22Rv1 (cell line): ENCODE data around the gene COX4I1.

Source experiments
- H3K27ac ChIP-seq: fragments of 450-650 bp; 2 replicates; pipeline ENCODE4 v1.5.1; 2017
- ZFX ChIP-seq: fragments of 450-650 bp; IDR thresholded peaks from 2 replicates; pipeline ENCODE4 v1.6.1; 2017; ENCODE audit warnings: antibody characterized with exemption, borderline replicate concordance
- TF ChIP-seq, protein P1 (sequence below): fragments of 450-650 bp; IDR thresholded peaks from 2 replicates; pipeline ENCODE4 v1.5.1; 2017; ENCODE audit warnings: mild to moderate bottlenecking

Gene COX4I1

DNA sequence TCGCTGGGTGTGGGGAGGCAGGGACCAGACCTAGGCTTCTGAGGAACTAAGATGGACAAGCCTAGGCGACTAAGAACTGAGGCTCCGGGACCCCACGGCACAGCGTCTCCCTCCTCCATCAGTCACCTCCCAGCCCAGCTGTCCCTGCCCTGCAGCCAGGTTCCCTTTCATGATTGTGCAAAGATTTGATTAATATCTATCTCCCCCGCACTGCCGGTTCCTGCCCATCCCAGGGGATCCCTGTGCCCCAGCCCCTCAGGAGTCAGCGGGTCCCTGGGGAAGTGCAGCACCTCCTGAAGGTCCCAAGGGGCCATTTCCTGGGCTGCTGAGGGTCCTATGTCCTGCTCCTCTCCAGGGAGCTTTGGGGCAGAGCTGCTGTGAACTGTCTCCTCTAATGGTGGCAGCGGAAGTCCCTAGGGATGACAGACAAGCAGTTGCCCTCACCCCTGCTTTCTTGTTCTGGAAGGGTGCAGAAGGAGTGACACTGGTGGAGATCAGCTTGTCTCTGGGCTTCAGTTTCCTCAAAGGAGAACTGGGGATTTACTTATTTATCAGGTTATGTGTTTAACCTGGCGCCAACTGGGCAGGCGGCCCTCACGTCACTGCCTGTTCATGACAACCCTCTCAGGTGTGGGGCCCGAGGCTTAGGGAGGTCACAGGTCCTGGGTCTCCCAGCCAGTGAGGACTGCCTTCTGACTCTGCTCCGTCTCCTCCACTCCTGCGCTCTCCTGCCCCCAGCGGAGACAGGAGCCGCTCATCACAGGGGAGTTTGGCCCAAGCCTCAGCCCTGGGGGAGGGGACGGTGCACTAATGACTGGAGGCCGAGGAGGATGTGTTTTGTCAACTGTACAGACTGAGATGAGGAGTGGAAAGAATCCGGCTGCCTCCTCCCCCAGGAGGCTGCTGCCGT lies 46.7 kb upstream of the COX4I1 start:
- TF ChIP-seq, protein P1, sequence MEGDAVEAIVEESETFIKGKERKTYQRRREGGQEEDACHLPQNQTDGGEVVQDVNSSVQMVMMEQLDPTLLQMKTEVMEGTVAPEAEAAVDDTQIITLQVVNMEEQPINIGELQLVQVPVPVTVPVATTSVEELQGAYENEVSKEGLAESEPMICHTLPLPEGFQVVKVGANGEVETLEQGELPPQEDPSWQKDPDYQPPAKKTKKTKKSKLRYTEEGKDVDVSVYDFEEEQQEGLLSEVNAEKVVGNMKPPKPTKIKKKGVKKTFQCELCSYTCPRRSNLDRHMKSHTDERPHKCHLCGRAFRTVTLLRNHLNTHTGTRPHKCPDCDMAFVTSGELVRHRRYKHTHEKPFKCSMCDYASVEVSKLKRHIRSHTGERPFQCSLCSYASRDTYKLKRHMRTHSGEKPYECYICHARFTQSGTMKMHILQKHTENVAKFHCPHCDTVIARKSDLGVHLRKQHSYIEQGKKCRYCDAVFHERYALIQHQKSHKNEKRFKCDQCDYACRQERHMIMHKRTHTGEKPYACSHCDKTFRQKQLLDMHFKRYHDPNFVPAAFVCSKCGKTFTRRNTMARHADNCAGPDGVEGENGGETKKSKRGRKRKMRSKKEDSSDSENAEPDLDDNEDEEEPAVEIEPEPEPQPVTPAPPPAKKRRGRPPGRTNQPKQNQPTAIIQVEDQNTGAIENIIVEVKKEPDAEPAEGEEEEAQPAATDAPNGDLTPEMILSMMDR, result peak; percentile 80
- no peak for TF ChIP-seq ZFX
- no peak overlapping the region for H3K27ac ChIP-seq

DNA sequence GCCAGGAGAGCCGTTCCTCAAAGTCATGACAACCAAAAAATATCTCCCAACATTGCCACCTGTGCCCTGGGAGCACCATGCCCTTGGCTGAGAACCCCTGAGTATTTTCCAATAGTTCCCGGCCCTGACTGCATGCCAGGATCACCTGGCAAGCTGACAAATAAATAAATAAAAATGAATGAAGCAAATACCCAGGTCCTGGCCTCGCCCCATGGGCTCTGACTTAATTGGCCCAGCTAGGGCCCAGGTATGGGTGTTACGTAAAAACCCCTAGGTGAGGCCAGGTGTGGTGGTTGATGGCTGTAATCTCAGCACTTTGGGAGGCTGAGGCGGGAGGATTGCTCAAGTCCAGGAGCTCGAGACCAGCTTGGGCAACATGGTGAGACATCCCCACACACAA lies 45.9 kb upstream of the COX4I1 start:
- H3K27ac ChIP-seq, result no peak overlapping the region
- TF ChIP-seq, protein P1, result no peak
- TF ChIP-seq ZFX, result no peak

DNA sequence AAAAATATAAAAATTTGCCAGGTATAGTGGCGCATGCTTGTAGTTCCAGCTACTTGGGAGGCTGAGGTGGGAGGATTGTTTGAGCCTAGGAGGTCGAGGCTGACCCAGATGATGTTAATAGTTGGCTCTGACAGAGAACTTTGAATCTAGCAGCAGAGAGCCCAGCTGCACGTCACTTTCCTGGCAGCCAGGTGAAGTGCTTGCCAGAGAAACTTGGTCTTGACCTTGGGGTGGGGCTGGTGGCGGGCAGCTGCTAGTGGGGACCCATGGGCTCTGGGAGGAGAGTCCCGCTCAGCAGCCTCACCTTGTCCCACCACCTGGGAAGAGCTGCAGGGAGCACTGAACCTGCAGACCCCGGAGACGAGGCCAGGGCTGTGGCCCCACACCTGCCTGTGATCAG lies 45.5 kb upstream of the COX4I1 start:
- TF ChIP-seq, protein P1, result no peak
- no peak for TF ChIP-seq ZFX
- H3K27ac ChIP-seq, result no peak overlapping the region

DNA sequence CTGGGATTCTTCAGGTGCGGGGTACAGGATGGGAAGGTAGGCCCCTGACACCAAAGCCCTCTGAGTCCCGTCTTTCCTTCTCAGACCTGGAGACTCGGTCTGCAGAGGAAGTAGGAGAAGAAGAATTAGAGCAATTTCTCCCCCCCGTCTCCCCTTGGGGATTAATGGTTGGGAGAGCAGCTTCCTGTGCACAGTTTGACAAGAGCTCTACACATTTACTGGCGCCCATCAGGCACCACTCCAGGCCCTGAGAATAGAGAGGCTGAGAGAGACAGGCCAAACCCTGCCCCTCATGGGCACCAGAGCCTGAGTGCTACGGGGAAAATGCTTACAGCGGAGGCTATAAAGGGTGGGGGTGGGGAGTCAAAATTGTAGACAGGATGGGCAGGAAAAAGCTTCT lies 45.1 kb upstream of the COX4I1 start:
- H3K27ac ChIP-seq, result no peak overlapping the region

DNA sequence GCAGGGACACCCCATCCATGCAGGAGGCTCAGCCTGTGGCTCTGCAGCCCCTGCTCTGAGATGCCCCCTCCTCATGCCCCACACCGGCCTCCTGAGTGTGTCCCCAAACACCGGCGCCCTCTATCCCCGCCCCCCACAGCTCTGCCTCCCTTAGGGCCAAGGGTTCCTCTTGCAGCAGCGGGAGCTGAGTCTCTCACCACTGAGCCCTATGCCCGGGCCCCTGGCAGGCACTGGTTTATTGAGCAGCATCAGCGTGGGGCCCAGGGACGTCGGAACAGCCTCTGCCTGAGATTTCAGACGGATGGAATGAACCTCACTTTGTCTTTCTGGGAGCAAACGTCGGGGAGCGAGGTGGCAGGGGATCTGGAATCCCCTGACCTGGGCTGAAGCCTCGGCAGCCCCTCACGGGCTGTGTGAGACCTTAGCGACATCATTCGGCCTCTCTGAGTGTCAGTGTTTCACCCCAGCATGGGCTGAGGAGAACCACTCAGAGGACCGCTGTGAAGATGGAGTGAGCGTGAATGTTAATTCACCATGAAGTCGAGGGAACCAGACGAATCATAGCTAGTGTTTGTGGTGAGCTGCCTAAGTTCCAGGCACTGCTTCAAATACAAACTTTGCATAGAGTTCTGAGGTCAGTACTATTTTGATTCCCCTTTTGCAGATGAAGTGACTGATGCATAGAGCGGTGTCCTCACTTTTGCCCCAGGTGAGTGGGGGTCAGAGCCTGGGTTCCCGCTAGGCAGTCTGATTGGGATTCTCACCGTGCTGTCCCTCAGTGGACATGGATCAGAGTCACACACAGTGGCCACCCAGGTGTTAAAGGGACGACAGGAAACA lies 43.3 kb upstream of the COX4I1 start:
- TF ChIP-seq, protein P1, result no peak
- no peak for TF ChIP-seq ZFX
- no peak overlapping the region for H3K27ac ChIP-seq

More for the DNA sequence above, 45.1 kb upstream of the COX4I1 start:
- TF ChIP-seq ZFX, result no peak
- TF ChIP-seq, protein P1, result no peak

DNA sequence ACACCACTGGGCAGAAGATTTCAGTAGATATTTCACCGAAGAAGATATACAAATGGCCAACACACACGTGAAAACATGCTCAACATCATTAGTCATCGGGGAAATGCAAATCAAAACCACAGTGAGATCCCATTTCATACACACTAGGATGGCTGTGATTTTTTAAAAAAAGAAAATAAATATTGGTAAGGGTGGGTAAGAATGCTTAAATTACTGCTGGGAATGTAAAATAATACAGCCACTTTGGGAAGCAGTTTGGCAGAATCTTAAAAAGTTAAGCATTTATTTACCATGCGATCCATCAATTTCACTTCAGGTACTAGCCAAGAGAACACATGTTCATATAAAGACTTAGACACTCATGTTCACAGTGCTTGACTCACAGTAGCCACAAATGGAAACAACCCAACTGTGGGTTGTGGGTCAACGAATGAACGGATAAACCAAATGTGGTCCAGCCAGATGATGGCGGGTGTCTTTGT lies 42.1 kb upstream of the COX4I1 start:
- TF ChIP-seq, protein P1, result no peak
- no peak for TF ChIP-seq ZFX
- H3K27ac ChIP-seq, result no peak overlapping the region

DNA sequence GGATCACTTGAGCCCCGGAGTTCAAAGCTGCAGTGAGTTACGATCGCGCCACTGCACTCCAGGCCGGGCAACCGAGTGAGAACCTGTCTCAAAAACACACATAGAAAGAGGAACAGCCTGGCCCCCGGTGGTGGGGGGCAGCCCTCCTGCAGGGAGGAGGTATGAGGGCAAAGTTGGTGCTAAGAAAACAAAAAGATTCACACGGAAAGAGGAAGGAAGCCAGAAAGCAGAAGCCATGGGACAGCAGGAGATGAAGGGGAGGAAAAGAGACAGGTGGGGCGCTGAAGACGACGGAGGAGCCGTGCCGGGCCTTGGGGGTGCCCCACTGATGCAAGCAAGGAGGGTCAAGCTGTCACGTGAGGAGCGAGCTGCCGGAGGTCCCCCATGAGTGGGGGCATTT lies 40.4 kb upstream of the COX4I1 start:
- no peak overlapping the region for H3K27ac ChIP-seq

More for the DNA sequence above, 40.4 kb upstream of the COX4I1 start:
- no peak for TF ChIP-seq ZFX
- TF ChIP-seq, protein P1, result no peak
